Measurements from ENCODE around the gene FER.

- TF ChIP-seq ZNF274 (IDR thresholded peaks at IDR 0.05; ENCODE audit: insufficient read depth, insufficient read length) = no peak
- no peak for TF ChIP-seq EP300 (IDR thresholded peaks at IDR 0.05; ENCODE audit: borderline replicate concordance in 1 of 2, control insufficient read depth in 1 of 2, low read depth in 2 of 2, low read length in 2 of 2)
- TF ChIP-seq JUND (IDR thresholded peaks at IDR 0.05; ENCODE audit: low read depth, low read length) = no peak
- TF ChIP-seq FOXM1 (IDR thresholded peaks at IDR 0.05; ENCODE audit: low read depth, low read length) = no peak
- no peak for TF ChIP-seq MAX (IDR thresholded peaks at IDR 0.05; ENCODE audit: low read depth, low read length)
- TF ChIP-seq, protein P1, sequence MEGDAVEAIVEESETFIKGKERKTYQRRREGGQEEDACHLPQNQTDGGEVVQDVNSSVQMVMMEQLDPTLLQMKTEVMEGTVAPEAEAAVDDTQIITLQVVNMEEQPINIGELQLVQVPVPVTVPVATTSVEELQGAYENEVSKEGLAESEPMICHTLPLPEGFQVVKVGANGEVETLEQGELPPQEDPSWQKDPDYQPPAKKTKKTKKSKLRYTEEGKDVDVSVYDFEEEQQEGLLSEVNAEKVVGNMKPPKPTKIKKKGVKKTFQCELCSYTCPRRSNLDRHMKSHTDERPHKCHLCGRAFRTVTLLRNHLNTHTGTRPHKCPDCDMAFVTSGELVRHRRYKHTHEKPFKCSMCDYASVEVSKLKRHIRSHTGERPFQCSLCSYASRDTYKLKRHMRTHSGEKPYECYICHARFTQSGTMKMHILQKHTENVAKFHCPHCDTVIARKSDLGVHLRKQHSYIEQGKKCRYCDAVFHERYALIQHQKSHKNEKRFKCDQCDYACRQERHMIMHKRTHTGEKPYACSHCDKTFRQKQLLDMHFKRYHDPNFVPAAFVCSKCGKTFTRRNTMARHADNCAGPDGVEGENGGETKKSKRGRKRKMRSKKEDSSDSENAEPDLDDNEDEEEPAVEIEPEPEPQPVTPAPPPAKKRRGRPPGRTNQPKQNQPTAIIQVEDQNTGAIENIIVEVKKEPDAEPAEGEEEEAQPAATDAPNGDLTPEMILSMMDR (IDR thresholded peaks at IDR 0.05 in 2 of 3, conservative IDR thresholded peaks at IDR 0.05 in 1 of 3; ENCODE audit: control insufficient read depth in 2 of 3, extremely low read depth in 1 of 3, insufficient read depth in 1 of 3, low read depth in 3 of 3, low read length in 3 of 3) = no peak
- TF ChIP-seq SMC3 (IDR thresholded peaks at IDR 0.05; ENCODE audit: borderline replicate concordance, low read length) = no peak
- TF ChIP-seq TAF1 (IDR thresholded peaks at IDR 0.05; ENCODE audit: borderline replicate concordance, low read depth, low read length) = no peak
- TF ChIP-seq, protein P2, sequence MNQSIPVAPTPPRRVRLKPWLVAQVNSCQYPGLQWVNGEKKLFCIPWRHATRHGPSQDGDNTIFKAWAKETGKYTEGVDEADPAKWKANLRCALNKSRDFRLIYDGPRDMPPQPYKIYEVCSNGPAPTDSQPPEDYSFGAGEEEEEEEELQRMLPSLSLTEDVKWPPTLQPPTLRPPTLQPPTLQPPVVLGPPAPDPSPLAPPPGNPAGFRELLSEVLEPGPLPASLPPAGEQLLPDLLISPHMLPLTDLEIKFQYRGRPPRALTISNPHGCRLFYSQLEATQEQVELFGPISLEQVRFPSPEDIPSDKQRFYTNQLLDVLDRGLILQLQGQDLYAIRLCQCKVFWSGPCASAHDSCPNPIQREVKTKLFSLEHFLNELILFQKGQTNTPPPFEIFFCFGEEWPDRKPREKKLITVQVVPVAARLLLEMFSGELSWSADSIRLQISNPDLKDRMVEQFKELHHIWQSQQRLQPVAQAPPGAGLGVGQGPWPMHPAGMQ (IDR thresholded peaks at IDR 0.05; ENCODE audit: borderline replicate concordance) = no peak
- no peak for TF ChIP-seq HSF1 (IDR thresholded peaks at IDR 0.05; ENCODE audit: low read depth, low read length)
- TF ChIP-seq USF1 (IDR thresholded peaks at IDR 0.05; ENCODE audit: borderline replicate concordance, extremely low read length, insufficient read depth, low read depth, low read length) = no peak
- no peak for TF ChIP-seq RFX5 (IDR thresholded peaks at IDR 0.05; ENCODE audit: low read depth, low read length)
- no peak for TF ChIP-seq NBN (IDR thresholded peaks at IDR 0.05)
These were observed 389.2 kb downstream of the FER start for GRCh38 chr5:109136906-109137305.
